Measurements from ENCODE around the gene TMOD4. TPM values are rescaled to one million over a fixed set of nuclear protein-coding genes. Genes with fewer than 3 reads are reported as not detected.

TMOD4 gene
- total RNA-seq, 4 donors from 2014 or later, result not detected

- Histone ChIP-seq H3K27me3 (peaks cover 9% of the 10 kb centered on the region), H3K9me3 (no peaks in the 10 kb centered on the region), H3K27ac (no peak overlapping the region), H3K4me1 (peaks cover 3 to 28% (median 18%) of the 10 kb centered on the region in 4 donors), H3K36me3 (no peaks in the 10 kb centered on the region), H3K4me3 (no peak overlapping the region)
- TF ChIP-seq POLR2A (IDR thresholded peaks at IDR 0.05) (no peak), POLR2AphosphoS5 (IDR thresholded peaks at IDR 0.05) (no peak), CTCF (IDR thresholded peaks at IDR 0.05) (no peak), EP300 (IDR thresholded peaks at IDR 0.05; ENCODE audit: low read depth) (no peak)
- in situ Hi-C loops (cut with MboI; ENCODE audit: low pct_ligation_motif_present in 1 of 4, low pct_unique_long_range_greater_than_20kb in 1 of 4, low sequenced_read_pairs in 3 of 4), result no loop called here
- WGBS, 2 donors (ENCODE audit: low coverage in 1 of 2), result 40 to 72% methylated on average over 2 to 5 of the region's 5 CpGs
- intact Hi-C loops (cut with DNase I; ENCODE audit: low total_unique reads), result loop anchor here (1.0 kb wide), 1 partner anchor 24 kb away; the partner anchor contains the start of gene SCNM1
- DNase-seq, result no peak
Observed at GRCh38 chr1:151142411-151143056, 33.2 kb downstream of the TMOD4 start.

- intact Hi-C loops (cut with DNase I; ENCODE audit: low total_unique reads), result no loop called here
- in situ Hi-C loops (cut with MboI; ENCODE audit: low pct_ligation_motif_present in 1 of 4, low pct_unique_long_range_greater_than_20kb in 1 of 4, low sequenced_read_pairs in 3 of 4), result no loop called here
Observed at GRCh38 chr1:151137789-151138188, 38.0 kb downstream of the TMOD4 start.

GRCh38 chr1:151135433-151136385 is 40.1 kb downstream of the TMOD4 start:
- TF ChIP-seq POLR2AphosphoS5 (IDR thresholded peaks at IDR 0.05), result no peak
- no peak for TF ChIP-seq POLR2A (IDR thresholded peaks at IDR 0.05)
- TF ChIP-seq EP300 (IDR thresholded peaks at IDR 0.05; ENCODE audit: low read depth), result no peak
- no peak for TF ChIP-seq CTCF (IDR thresholded peaks at IDR 0.05)
- WGBS, 2 donors (ENCODE audit: low coverage in 1 of 2), result 88% methylated on average over 12 of the region's 12 CpGs; no CpG with 5 or more reads in 1 of the 2 donors
- Histone ChIP-seq H3K9me3 (no peaks in the 10 kb centered on the region), H3K4me1 (peaks cover 0 to 22% (median 14%) of the 10 kb centered on the region in 4 donors), H3K27ac (no peak overlapping the region), H3K27me3 (peaks cover 26% of the 10 kb centered on the region), H3K4me3 (no peak overlapping the region), H3K36me3 (no peaks in the 10 kb centered on the region)
- in situ Hi-C loops (cut with MboI; ENCODE audit: low pct_ligation_motif_present in 1 of 4, low pct_unique_long_range_greater_than_20kb in 1 of 4, low sequenced_read_pairs in 3 of 4), result no loop called here
- intact Hi-C loops (cut with DNase I; ENCODE audit: low total_unique reads), result no loop called here
- no peak for DNase-seq

More at GRCh38 chr1:151137789-151138188, 38.0 kb downstream of the TMOD4 start:
- 80% methylated on average over 7 of the region's 7 CpGs; no CpG with 5 or more reads in 1 of the 2 donors for WGBS, 2 donors (ENCODE audit: low coverage in 1 of 2)
- no peak overlapping the region for H3K4me3 ChIP-seq
- no peak overlapping the region for H3K27ac ChIP-seq
- no peak for DNase-seq
- peaks cover 6% of the 10 kb centered on the region for H3K27me3 ChIP-seq
- H3K36me3 ChIP-seq, result no peaks in the 10 kb centered on the region
- H3K4me1 ChIP-seq, result peaks cover 0 to 3% (median 0%) of the 10 kb centered on the region in 4 donors
- TF ChIP-seq POLR2A (IDR thresholded peaks at IDR 0.05) (no peak), EP300 (IDR thresholded peaks at IDR 0.05; ENCODE audit: low read depth) (no peak), CTCF (IDR thresholded peaks at IDR 0.05) (no peak), POLR2AphosphoS5 (IDR thresholded peaks at IDR 0.05) (no peak)
- H3K9me3 ChIP-seq, result no peaks in the 10 kb centered on the region

- 97% methylated on average over 7 of the region's 7 CpGs; no CpG with 5 or more reads in 1 of the 2 donors for WGBS, 2 donors (ENCODE audit: low coverage in 1 of 2)
- DNase-seq, result no peak
- in situ Hi-C loops (cut with MboI; ENCODE audit: low pct_ligation_motif_present in 1 of 4, low pct_unique_long_range_greater_than_20kb in 1 of 4, low sequenced_read_pairs in 3 of 4) (no loop called here), intact Hi-C loops (cut with DNase I; ENCODE audit: low total_unique reads) (no loop called here)
- Histone ChIP-seq H3K4me3 (no peak overlapping the region), H3K9me3 (no peaks in the 10 kb centered on the region), H3K4me1 (peaks cover 0 to 22% (median 15%) of the 10 kb centered on the region in 4 donors), H3K36me3 (no peaks in the 10 kb centered on the region), H3K27me3 (peaks cover 27% of the 10 kb centered on the region), H3K27ac (no peak overlapping the region)
- no peak for TF ChIP-seq EP300 (IDR thresholded peaks at IDR 0.05; ENCODE audit: low read depth)
- no peak for TF ChIP-seq POLR2A (IDR thresholded peaks at IDR 0.05)
- no peak for TF ChIP-seq CTCF (IDR thresholded peaks at IDR 0.05)
- no peak for TF ChIP-seq POLR2AphosphoS5 (IDR thresholded peaks at IDR 0.05)
Observed at GRCh38 chr1:151134991-151135390, 40.8 kb downstream of the TMOD4 start.

Data from transverse colon (tissue), 4 donors.